Loucy (cell line): ENCODE data around the gene DYNC1H1.

Source experiments
- H2AFZ ChIP-seq: fragments of 200-600 bp; sonication (generic); 2 replicates; pipeline ENCODE4 v1.6.0; 2016; ENCODE audit warnings: antibody characterized with exemption, mild to moderate bottlenecking, low read length, moderate library complexity
- H3F3A ChIP-seq: fragments of 200-600 bp; 2 replicates; pipeline ENCODE4 v1.6.0; 2016; ENCODE audit warnings: antibody characterized with exemption, low read depth, mild to moderate bottlenecking
- H3K27me3 ChIP-seq: fragments of 200-600 bp; sonication (generic); 2 replicates; pipeline ENCODE4 v1.6.1; 2014; ENCODE audit warnings: low read length, mild to moderate bottlenecking; ENCODE audit not compliant: insufficient read depth, poor library complexity, severe bottlenecking
- H3K36me3 ChIP-seq: fragments of 200-600 bp; sonication (generic); 2 replicates; pipeline ENCODE4 v1.6.1; 2016; ENCODE audit warnings: low read length; ENCODE audit not compliant: insufficient read depth
- H3K4me1 ChIP-seq: fragments of 200-600 bp; sonication (generic); 2 replicates; pipeline ENCODE4 v1.5.1; 2014; ENCODE audit warnings: low read length, mild to moderate bottlenecking; ENCODE audit not compliant: insufficient read depth, poor library complexity, severe bottlenecking
- H3K4me2 ChIP-seq: fragments of 200-600 bp; sonication (generic); 2 replicates; pipeline ENCODE4 v1.6.0; 2014; ENCODE audit warnings: antibody characterized with exemption, low read length, low read depth, mild to moderate bottlenecking; ENCODE audit not compliant: poor library complexity, severe bottlenecking
- H3K4me3 ChIP-seq: fragments of 200-600 bp; sonication (generic); 2 replicates; pipeline ENCODE4 v1.5.1; 2014; ENCODE audit warnings: low read length, mild to moderate bottlenecking, mixed read lengths; ENCODE audit not compliant: poor library complexity, severe bottlenecking
- H3K79me2 ChIP-seq: fragments of 200-600 bp; sonication (generic); 2 replicates; pipeline ENCODE4 v1.6.1; 2014; ENCODE audit warnings: low read length; ENCODE audit not compliant: insufficient read depth
- H3K9ac ChIP-seq: fragments of 200-600 bp; sonication (generic); 2 replicates; pipeline ENCODE4 v1.6.0; 2014; ENCODE audit warnings: mild to moderate bottlenecking, low read depth, low read length, moderate library complexity; ENCODE audit not compliant: poor library complexity, severe bottlenecking
- H3K9me2 ChIP-seq: fragments of 200-600 bp; sonication (generic); replicated peaks from 2 replicates; pipeline ENCODE4 v1.6.1; 2016; ENCODE audit warnings: low read depth, low read length, mixed read lengths
- H3K9me3 ChIP-seq: fragments of 200-600 bp; sonication (generic); 2 replicates; pipeline ENCODE4 v1.6.1; 2014; ENCODE audit warnings: mild to moderate bottlenecking, antibody characterized with exemption, low read length, low read depth; ENCODE audit not compliant: insufficient read depth
- H4K20me1 ChIP-seq: fragments of 200-600 bp; sonication (generic); 2 replicates; pipeline ENCODE4 v1.6.0; 2014; ENCODE audit warnings: antibody characterized with exemption, low read length, mild to moderate bottlenecking; ENCODE audit not compliant: insufficient read depth, poor library complexity, severe bottlenecking
- CTCF ChIP-seq: fragments of 200-600 bp; sonication (generic); conservative IDR thresholded peaks from 2 replicates; pipeline ENCODE4 v1.5.1; 2014; ENCODE audit warnings: mild to moderate bottlenecking, antibody characterized with exemption, low read length
- EZH2phosphoT487 ChIP-seq: fragments of 200-600 bp; IDR thresholded peaks from 2 replicates; pipeline ENCODE4 v1.6.1; 2018; ENCODE audit warnings: antibody characterized with exemption, mild to moderate bottlenecking, moderate library complexity, borderline replicate concordance

The DYNC1H1 gene

GRCh38 chr14:102018251-102018650 is 53.9 kb downstream of the DYNC1H1 start:
- no peak overlapping the region for H3K4me2 ChIP-seq
- no peaks in the 10 kb centered on the region for H3K79me2 ChIP-seq
- peaks cover 90% of the 10 kb centered on the region for H3K36me3 ChIP-seq
- H3K4me1 ChIP-seq: peaks cover 8% of the 10 kb centered on the region
- H4K20me1 ChIP-seq: no peaks in the 10 kb centered on the region
- no peak overlapping the region for H3K4me3 ChIP-seq
- TF ChIP-seq EZH2phosphoT487 (no peak), CTCF (no peak)
- no peaks in the 10 kb centered on the region for H3K9me2 ChIP-seq
- H2AFZ ChIP-seq: no peak overlapping the region
- peaks cover 4% of the 10 kb centered on the region; the same call in 1 of the 2 replicates for H3F3A ChIP-seq
- H3K27me3 ChIP-seq: no peaks in the 10 kb centered on the region
- H3K9me3 ChIP-seq: no peaks in the 10 kb centered on the region
- H3K9ac ChIP-seq: no peak overlapping the region

- no peaks in the 10 kb centered on the region for H3K27me3 ChIP-seq
- H3K9me2 ChIP-seq: no peaks in the 10 kb centered on the region
- no peak overlapping the region for H3K9ac ChIP-seq
- TF ChIP-seq CTCF (no peak), EZH2phosphoT487 (no peak)
- H3K4me1 ChIP-seq: peaks cover 8% of the 10 kb centered on the region
- no peak overlapping the region for H2AFZ ChIP-seq
- H3F3A ChIP-seq: peaks cover 4% of the 10 kb centered on the region; the same call in 1 of the 2 replicates
- no peaks in the 10 kb centered on the region for H4K20me1 ChIP-seq
- H3K79me2 ChIP-seq: no peaks in the 10 kb centered on the region
- H3K4me2 ChIP-seq: no peak overlapping the region
- peaks cover 90% of the 10 kb centered on the region for H3K36me3 ChIP-seq
- H3K9me3 ChIP-seq: no peaks in the 10 kb centered on the region
- H3K4me3 ChIP-seq: no peak overlapping the region
Observed at GRCh38 chr14:102019006-102019540, 54.7 kb downstream of the DYNC1H1 start.

- no peaks in the 10 kb centered on the region for H4K20me1 ChIP-seq
- H3K9me2 ChIP-seq: no peaks in the 10 kb centered on the region
- TF ChIP-seq CTCF (no peak), EZH2phosphoT487 (no peak)
- peaks cover 81% of the 10 kb centered on the region for H3K36me3 ChIP-seq
- H3K27me3 ChIP-seq: no peaks in the 10 kb centered on the region
- H3K9me3 ChIP-seq: no peaks in the 10 kb centered on the region
- H3K9ac ChIP-seq: no peak overlapping the region
- peaks cover 8% of the 10 kb centered on the region for H3K4me1 ChIP-seq
- peaks cover 4% of the 10 kb centered on the region; the same call in 1 of the 2 replicates for H3F3A ChIP-seq
- H3K4me2 ChIP-seq: peak overlapping the region; percentile 39
- H3K79me2 ChIP-seq: no peaks in the 10 kb centered on the region
- no peak overlapping the region for H3K4me3 ChIP-seq
- H2AFZ ChIP-seq: no peak overlapping the region
Observed at GRCh38 chr14:102020058-102020971, 55.9 kb downstream of the DYNC1H1 start.
